HL-60/S4 treated with phorbol 12-myristate 13-acetate at 8.2 ng/mL for 4 days and 3 days (cell line): Measurements from ENCODE around the gene ZGLP1.

ENCODE experiments used
- in situ Hi-C: fragments of 300-500 bp; cut with MboI; formaldehyde crosslinking; loops from 2 replicates; pipeline ENCODE4 v1.15.0; 2022; ENCODE audit warnings: low sequenced_read_pairs

Gene ZGLP1

DNA sequence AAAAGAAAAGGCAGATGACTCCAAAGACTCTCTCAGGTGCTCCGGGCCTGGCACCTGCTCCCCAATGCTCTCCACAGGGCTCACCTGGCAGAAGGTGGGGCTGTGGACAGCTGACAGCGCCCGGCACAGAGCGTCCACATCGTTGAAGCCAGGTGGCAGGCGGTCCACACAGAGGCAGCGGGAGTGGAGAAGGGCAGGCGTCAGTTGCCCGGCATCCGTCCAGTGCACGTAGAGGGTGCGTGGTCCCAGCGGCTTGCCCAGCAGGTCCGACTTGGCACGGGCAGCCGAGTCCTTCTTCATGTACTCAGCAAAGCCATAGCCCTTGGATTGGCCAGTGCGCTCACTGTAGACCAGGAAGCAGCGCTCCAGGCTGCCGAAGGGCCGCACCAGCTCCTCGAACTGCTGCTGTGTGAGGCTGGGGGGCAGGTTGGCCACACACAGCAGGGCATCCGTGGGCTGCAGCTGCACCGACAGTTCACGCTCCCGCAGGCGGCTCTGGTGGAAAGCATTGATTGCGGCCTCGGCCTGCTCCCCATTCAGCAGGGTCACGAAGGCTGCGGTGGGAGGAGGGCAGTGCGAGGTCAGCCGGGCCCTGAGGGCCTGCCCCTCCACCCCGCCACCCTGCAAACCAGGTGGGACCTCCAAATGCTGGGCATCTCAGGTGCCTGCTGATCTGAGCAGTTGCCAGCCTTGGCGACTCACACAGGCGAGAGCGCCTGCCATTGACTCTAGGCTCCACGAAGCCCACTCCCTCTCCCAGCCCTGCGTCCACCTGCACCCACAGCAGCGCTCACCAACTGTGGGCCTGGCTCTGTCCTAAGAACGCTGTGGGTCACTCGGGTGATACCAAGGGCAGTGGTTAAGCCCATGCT lies 19.2 kb upstream of the ZGLP1 start:
- in situ Hi-C loops, result no loop called here

DNA sequence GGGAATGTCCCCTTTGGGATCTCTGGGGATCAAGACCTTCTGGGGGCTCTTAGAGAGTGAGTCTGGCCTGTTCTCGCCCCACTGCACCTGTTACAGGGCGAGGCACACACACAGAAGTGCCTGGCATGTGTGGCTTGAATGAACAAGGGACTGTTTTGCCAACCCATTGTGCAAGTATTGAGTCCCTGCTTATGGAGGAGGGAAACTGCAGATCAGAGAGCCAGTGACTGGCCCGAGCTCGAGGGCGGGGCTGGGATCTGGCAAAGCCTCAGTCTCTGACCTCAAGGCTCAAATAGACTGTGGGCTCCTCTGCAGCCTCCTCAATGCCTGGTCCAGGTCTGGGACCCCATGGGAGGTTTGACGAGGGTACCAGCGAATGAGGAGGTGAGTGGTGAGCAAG lies 18.2 kb upstream of the ZGLP1 start:
- in situ Hi-C loops, result no loop called here

DNA sequence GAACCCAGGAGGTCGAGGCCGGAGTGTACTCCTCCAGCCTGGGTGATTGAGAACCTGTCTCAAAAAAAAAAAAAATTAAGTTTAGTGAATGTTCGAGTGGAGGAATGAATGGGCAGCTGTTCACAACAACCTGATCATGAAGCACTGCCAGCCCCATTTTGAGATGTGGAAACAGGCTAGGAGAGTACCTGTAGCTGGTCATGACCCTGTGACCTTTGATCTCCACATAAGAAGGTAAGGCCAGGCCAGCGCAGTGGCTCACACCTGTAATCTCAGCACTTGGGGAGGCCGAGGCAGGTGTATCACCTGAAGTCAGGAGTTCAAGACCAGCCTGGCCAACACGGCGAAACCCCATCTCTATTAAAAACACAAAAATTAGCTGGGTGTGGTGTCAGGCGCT lies 16.1 kb upstream of the ZGLP1 start:
- in situ Hi-C loops, result no loop called here

DNA sequence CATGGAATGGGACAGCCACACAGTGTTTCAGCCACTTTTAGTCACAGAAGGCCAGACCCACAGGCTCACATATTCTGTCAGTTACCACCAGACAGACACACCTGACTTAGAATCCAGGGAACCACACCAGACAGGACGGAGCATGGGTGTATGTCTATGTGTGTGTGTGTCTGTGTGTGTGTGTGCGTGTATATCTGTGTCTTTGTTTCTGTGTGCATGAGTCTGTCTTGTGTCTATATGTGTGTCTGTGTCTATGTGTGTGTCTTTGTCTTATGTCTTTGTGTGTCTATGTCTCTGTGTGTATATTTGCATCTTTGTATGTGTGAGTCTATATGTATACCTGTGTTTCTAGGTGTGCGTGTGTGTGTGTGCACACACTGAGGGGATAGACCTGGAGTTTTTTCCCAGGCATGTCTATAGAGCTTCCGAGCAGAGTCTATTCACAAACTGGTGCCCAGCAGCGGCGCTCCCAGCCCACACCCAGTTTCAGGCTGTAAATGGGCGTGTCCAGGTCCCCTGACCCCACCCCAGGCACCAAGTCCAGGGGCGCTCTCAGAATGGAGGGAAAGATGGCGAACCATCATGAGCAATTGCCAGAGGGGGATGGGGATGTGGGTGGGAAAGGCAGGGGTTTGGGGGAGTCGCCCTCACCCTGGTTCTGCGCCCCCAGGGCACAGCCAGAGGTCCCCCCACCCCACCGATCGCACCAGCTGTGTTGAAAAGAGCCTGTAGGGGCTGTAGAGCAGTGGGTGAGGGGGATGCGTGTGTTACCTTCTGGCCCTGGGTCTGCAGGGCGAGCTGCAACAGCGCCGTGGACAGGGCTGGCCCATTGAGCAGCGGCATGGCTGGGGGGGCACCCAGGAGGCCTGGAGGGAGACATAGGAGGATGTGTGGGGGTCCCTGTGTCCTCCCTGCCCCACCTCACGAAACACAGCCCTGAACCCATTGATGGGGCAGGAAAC lies 12.5 kb upstream of the ZGLP1 start:
- in situ Hi-C loops, result no loop called here

DNA sequence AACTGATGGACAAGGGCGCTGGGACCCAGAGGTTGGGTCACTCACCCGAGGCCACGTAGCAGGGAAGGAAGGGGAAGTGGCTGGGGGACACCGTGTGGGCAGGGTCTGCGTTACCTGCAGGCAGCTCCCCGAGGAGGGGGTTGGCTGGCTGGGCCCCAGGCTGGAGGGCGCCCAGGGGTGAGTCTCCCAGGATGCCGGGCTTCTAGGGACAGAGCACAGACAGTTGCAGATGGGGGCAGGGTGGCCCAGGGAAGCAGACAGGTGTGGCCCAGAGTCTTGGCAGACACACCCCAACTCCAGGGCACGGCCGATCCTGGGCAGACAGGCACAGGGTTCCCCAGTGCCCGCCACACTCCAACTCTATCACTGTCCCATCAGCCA lies 11.8 kb upstream of the ZGLP1 start:
- in situ Hi-C loops, result no loop called here

DNA sequence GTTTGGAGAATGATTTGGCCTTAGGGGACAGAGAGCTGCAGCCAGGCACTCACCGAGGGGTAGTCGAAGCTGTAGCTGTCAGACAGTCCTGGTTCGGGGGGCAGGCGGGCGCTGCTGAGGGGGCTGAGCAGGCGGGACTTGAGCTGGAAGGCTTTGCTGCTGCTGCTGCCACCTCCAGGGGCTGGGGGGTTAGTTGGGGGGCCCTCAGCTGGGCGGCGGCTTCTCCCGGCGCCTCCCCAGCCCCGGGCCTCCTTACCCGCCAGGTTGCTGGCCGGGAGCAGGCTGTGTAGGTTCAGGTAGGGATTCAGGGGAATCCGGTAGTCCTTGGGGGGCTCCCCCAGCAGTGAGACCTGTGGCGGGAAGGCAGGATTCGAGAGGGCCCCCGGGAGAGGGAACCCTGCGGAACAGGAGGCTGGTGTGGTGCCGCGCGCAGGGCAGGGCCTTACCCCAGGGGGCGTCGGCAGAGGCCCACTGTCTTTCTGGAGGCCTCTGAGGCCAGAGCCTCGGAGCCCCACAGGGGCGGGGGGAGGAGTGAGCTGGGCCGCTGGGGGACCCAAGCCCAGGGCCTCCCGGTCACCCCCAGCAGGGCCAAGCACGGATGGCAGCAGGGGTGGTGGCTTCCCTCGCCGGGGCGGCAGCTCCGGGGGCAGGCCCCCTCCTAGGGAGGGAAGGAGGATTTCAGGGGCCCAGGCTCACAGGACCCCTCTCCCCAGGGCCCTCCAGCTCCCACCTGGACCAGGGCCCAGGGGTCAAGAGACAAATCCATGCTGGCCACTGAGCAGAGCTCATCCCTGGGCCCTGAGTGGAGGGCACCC lies 11.2 kb upstream of the ZGLP1 start:
- in situ Hi-C loops, result no loop called here

DNA sequence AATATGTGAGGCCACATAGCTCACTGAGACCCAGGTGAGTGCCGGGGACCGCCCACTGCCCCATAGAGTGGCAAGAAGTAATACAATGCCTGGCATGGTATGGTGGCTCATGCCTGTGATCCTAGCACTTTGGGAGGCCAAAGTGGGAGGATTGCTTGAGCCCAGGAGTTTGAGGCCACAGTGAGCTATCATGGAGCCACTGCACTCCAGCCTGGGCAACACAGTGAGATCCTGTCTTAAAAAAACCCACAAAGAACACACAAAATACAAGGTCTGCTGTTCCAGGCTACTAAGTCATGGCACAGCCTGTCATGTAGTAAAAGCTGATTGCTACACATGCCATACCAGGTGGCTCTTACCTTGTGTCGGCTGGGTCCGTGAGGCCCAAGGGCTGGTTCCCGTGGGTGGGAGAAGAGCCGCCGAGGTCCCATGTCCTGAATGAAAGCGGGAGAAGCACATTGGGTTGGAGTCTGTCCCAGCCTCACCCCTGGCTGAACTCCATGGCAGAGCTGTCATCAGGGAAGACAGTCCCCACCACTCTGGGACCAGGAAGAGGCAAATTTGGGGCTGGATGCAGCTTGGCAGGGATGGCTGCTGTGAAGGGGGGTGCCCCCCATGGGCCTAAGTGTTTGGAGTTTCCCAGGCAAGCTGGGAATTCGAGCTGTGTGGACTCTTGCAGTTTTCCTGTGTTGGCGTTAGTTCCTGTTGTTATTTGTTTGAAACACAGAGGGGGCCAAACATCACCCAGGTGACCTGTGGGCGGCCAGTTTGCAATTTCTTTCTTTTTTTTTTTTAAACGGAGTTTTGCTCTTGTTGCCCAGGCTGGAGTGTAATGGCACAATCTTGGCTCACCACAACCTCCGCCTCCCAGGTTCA lies 9.4 kb upstream of the ZGLP1 start:
- in situ Hi-C loops, result no loop called here

DNA sequence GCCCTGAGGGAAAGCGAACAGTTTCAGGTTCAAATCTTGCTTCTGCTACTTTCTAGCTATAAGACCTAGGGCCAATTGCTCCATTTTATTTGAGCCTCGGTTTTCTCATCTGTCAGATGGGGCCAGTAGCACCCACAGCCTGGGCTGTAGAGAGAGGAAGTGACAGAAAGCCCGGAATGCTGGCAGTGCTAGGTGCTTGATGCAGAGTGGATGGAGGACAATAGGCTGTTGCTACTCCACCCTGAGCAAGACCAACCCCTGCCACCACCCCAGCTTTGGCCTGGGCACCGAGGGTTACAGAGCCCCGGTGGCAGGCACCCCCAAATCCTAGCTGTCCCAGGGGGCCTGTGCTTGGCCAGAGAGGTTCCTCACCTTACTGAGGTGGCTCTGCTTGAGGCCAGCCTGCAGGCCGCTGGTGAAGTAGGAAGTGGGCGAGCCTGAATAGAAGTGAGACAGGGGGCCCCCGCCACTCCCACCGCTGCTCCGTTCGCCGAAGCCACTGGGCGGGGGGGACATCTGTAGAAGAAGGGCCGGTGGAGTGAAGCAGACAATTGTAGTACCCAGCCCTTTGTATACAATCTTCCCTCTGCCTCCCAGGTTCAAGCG lies 8.3 kb upstream of the ZGLP1 start:
- in situ Hi-C loops, result no loop called here

DNA sequence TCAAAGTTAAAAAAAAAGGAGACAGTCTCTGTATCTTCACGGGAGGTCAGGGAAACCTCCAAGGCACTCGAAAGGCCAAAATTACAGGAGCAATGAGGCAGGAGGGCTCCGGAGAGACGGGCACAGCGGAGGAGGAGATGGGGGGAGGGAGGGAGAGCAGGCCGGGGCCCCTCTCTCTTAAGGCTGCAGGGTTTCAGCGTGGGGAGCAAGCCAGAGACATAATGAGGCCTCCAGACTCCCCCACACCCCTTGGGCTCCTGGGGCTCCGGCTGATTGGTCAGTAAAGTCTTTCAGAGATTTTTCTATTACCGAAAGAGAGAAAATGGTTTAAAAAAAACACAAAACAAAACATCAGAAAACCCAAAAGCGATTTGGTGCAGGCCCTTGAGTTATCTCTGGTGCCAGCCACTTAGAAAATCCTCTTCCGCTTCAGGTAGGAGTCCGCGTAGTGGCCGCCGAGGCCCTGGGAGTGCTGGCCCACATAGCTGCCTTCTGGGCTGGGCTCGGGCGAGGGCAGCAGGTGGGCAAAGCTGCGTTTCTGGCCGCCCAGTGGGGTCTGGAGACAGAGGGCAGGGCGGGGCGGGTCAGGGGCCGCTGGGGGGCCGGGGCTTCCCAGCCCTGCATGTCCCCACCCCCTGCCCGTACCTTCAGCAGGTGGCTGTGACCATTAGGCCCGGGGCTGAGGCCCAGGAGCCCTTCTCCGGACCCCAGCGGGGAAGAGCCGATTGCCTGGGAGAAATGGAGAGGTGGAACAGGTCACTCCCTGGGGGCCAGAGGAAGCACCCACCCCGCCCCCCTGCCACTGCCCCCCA lies 7.6 kb upstream of the ZGLP1 start:
- in situ Hi-C loops, result no loop called here

DNA sequence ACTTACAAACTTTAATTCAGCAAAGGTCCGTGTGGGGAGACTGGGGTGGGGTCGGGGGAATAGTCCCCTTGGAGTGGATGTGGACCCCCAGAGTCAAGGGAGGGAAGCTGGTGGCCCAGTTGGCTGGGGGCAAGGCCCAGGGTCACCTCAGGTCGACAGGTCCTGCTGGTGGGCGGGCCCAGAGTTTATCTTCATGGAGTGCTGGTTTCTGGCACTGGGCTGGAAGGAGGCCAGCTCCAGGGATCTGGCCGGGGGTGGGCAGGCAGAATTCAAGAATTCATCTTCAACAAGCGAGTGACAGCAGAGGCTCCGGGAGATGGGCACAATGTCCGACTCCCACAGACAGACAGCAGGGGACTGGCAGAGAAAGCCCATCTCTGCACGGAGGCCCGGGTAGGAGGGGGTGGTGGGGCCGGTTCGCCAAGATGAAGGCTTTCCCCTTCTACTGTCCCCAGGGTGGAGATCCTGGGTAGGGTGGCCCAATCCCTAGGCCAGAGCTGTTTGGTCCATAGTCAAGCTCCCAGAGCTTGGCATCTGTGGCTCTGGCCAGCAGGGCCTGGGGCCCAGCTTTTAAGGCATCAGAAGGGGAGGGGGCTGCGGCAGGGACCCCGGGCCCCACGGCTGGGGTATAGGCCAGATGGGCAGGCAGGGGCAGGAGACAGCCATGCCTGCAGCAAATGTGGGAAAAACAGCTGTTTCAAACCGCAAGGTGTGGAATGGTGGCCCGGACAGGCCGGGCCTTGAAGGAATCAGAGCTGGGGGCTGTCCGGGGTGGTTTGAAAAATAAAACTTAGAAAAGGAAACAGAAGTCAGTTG lies 6.8 kb upstream of the ZGLP1 start:
- in situ Hi-C loops, result no loop called here

DNA sequence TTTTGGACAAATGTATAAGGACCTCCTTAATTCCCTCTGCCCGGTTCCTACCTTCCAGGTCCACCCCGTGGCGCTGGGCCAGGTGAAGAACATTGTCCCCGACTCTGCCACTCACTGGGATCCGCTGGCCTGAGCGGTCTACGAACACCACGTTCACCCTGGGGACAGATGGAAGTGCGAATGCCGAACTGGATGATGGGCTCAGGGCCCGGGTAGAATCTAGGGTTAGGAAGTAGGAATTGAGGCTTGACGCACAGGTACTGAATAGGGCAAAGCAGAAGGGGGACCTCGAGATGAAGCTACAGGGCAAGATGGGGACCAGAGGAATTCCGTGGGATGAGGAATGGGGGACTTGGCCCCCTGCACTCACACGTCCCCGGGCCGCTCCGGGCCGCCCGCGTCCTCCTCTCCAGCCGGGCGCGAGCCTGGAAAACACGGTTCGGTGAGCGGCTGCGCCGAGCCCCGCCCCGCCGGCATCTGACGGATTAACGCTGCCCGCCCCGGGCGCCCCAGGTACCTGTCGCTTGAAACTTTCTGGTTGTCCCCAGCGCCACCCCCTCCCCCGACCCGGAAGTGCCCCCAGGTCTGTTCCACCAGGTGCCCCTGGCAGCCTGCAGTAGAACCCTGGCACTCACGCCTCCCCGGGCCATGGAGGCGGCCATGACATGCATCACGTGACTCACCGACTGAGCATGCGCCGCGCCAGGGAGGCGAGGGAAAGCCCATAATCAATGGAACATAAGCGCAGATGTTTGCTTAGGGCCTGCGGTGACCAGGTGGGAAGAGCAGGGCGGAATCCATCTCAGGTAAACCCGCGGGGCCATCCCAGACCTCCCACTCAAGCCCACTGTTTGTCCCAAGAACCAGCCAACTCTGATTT lies 6.0 kb upstream of the ZGLP1 start, which contains the start of gene FDX2:
TSS of gene FDX2 (minus strand) at position 681 of the 880 bp plus-strand sequence. CDS start at position 662, 19 bp downstream.
- in situ Hi-C loops, result no loop called here

DNA sequence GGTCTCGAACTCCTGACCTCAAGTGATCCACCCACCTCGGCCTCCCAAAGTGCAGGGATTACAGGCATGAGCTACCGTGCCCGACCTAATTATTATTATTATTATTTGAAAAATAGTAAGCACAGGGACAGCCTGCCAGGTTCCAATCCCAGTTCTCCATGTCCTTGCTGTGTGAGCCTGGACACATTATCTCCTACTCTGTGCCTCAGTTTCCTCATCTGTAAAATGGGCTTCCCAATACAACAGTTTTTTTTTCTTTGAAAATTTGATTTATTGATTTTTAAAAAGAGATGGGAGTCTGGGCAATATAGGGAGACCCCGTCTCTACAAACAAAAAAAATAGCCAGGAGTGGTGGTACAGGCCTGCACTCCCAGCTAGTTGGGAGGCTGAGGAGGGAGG lies 3.3 kb downstream of the ZGLP1 start:
- in situ Hi-C loops, result no loop called here

DNA sequence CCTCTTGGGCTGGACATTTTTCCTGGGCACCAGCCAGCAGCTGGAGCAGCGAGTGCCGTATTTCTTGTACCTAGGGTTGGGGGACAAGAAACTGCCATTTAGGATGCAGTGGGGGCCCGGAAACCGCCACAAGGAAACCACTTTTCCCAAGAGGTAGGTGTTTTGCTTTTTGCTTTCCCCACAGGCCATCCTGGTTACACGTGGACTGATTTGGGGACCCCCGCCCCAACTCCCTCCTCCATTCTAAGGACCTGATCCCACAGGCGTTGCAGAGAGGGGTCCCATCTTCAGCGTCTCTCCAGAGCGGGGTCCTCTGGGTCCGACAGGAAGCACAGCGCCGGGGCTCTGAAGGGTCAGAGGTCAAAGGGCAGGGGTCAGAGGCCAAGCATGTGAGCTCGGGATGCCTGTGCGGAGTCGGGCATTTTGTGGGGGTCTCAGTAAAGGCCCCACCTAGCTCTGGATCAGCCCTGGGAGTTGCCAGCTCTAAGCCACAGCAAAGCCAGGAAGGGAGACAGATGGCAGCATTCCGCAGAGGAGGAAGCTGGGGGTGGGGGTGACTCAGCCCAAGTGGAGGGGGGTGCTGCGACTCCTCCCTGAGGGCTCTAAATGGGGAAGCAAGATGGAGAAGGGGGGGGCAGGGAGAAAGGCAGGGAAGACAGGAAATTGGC lies 4.3 kb downstream of the ZGLP1 start:
- in situ Hi-C loops, result no loop called here

DNA sequence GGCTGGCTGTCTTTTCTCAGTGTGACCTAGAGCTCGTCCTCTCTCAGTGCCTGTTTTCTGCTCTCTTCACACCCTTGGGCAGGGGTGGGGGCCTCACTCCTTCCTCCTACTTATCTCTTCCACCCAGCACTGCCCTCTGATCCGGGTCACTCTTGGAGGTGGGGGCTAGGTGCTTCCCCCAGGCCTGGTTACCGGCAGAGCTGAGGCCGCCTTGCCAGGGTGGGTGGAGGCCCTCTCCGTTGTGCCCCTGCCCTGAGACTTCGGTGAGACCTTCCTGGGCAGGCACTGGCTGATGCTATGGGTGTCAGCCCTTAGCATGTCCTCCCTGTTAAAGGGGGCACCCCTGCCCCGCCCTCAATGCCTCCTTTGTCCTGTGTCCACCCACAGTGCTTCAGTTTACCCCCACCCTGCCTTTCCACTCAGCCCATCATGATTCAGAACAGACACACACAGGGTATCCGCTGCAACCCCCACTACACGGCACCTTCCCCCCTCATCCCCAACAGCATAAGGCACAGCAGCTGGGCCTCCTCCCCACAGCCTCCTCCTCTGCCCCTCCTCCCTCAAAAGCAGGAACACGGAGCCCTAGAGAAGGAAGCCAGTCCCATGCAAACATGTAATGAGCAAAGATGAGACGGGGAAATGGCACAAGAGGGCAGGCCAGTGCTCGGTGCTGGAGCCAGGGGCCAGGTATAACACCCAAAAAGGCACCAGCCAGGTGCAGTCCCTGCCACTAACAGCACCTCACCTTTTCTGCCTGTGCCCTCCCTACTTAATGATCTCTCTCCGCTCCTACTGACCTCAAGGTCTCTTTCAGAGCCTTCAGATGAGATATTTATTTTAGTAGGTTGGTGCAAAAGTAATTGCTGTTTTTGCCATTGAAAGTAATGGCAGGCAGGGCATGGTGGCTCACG lies 9.8 kb downstream of the ZGLP1 start:
- in situ Hi-C loops, result no loop called here

DNA sequence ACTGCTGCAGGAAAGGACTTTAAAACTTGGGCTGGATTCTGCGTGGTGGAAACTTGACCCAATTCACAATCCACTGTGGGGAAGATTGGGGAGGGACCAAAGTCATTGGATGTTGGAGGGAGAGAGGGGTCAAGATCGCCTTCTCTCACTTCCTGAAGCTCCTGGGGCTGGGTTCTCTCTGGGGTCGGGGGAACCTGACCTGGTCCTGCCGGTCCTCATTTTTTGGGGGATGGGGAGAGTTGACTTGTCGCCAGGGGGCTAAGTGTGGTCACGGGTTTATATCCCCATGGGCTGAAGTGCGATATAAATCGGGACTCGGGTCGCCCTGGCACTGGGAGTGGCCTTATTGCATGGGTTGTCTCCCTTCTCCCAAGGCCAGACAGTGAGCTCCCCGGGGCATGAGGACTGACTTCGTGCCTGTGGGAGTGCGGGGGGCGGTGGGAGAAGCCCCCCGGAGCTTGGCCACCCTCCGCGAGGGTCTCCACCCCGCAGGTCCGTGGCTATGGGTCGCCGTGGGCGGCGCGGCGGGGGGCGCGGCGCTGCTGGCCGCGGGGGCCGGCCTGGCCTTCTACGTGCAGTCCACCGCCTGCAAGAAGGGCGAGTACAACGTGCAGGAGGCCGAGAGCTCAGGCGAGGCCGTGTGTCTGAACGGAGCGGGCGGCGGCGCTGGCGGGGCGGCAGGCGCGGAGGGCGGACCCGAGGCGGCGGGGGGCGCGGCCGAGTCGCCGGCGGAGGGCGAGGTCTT lies 13.6 kb downstream of the ZGLP1 start:
- in situ Hi-C loops, result no loop called here
